Keratinocyte (primary cell): Measurements from ENCODE around the gene CD247. TPM values are rescaled to one million over a fixed set of nuclear protein-coding genes. Genes with fewer than 3 reads are reported as not detected.

Source experiments
- DNase-seq: peaks from one replicate; pipeline ENCODE4 v3.0.0-alpha.2; 2011; ENCODE audit warnings: low read depth, missing footprints, low spot score
- FAIRE-seq: peaks from 2 replicates; lab custom pipeline; 2011; peaks lifted over from hg19 to GRCh38; lab: Jason Lieb, UNC
- H2AFZ ChIP-seq: 2 replicates; pipeline ENCODE4 v1.6.0; 2012; ENCODE audit warnings: low read length, control low read depth, inconsistent platforms; ENCODE audit not compliant: control insufficient read depth
- H3K27ac ChIP-seq: 2 replicates; pipeline ENCODE4 v1.5.1; 2011; ENCODE audit warnings: low read length; ENCODE audit not compliant: control insufficient read depth, insufficient read depth
- H3K27me3 ChIP-seq: 3 replicates; pipeline ENCODE4 v1.6.0; 2011; ENCODE audit warnings: low read length; ENCODE audit not compliant: control insufficient read depth, insufficient read depth; ENCODE audit errors: extremely low read depth
- H3K36me3 ChIP-seq, 2 experiments: 2 replicates in 1 of 2; 3 replicates in 1 of 2; pipeline ENCODE4 v1.5.1; 2011; ENCODE audit warnings: low read length in 2 of 2, mild to moderate bottlenecking in 1 of 2; ENCODE audit not compliant: control insufficient read depth in 2 of 2, insufficient read depth in 2 of 2; ENCODE audit errors: extremely low read depth in 1 of 2
- H3K4me1 ChIP-seq: 3 replicates; pipeline ENCODE4 v1.5.1; 2011; ENCODE audit warnings: low read length; ENCODE audit not compliant: control insufficient read depth, insufficient read depth; ENCODE audit errors: extremely low read depth
- H3K4me2 ChIP-seq: 3 replicates; pipeline ENCODE4 v1.6.0; 2011; ENCODE audit warnings: low read depth, low read length; ENCODE audit not compliant: control insufficient read depth, insufficient read depth; ENCODE audit errors: extremely low read depth
- H3K4me3 ChIP-seq, 3 experiments: fragments of 200-600 bp in 1 of 3; sonication (generic) in 1 of 3; 2 replicates in 2 of 3; 3 replicates in 1 of 3; pipeline ENCODE4 v1.5.1; 2011 to 2016; ENCODE audit warnings: low read length in 3 of 3, mild to moderate bottlenecking in 3 of 3, control low read depth in 2 of 3, inconsistent platforms in 1 of 3, low read depth in 1 of 3, mixed read lengths in 1 of 3, mixed run types in 1 of 3, moderate library complexity in 1 of 3; ENCODE audit not compliant: control insufficient read depth in 2 of 3, insufficient read depth in 2 of 3; ENCODE audit errors: extremely low read depth in 1 of 3
- H3K79me2 ChIP-seq: 2 replicates; pipeline ENCODE4 v1.6.0; 2012; ENCODE audit warnings: low read length; ENCODE audit not compliant: control insufficient read depth, insufficient read depth
- H3K9ac ChIP-seq: 3 replicates; pipeline ENCODE4 v1.6.0; 2011; ENCODE audit warnings: low read length; ENCODE audit not compliant: control insufficient read depth, insufficient read depth; ENCODE audit errors: extremely low read depth
- H3K9me1 ChIP-seq: 3 replicates; pipeline ENCODE4 v1.6.0; 2011; ENCODE audit warnings: low read length; ENCODE audit not compliant: control insufficient read depth, insufficient read depth; ENCODE audit errors: extremely low read depth
- H3K9me3 ChIP-seq: 2 replicates; pipeline ENCODE4 v1.5.1; 2012; ENCODE audit warnings: low read depth, low read length; ENCODE audit not compliant: control insufficient read depth
- H4K20me1 ChIP-seq: 3 replicates; pipeline ENCODE4 v1.6.0; 2011; ENCODE audit warnings: low read length; ENCODE audit not compliant: control insufficient read depth, insufficient read depth; ENCODE audit errors: extremely low read depth
- CTCF ChIP-seq, 3 experiments: IDR thresholded peaks in 1 of 3; conservative IDR thresholded peaks in 1 of 3; optimal IDR thresholded peaks in 1 of 3; 2 replicates in 2 of 3; 3 replicates in 1 of 3; pipeline versions ENCODE3 to v1.5.1; 2011; ENCODE audit warnings: low read length in 3 of 3, mild to moderate bottlenecking in 3 of 3, moderate library complexity in 2 of 3, control low read depth in 1 of 3, inconsistent platforms in 1 of 3; ENCODE audit not compliant: insufficient read depth in 2 of 3; ENCODE audit errors: extremely low read depth in 1 of 3
- EZH2 ChIP-seq: IDR thresholded peaks from one replicate; pipeline ENCODE4 v1.6.1; 2012; ENCODE audit warnings: inconsistent platforms, mild to moderate bottlenecking, low read length, moderate library complexity
- dilution Hi-C: fragments of 300-500 bp; cut with MboI; formaldehyde crosslinking; loops from one replicate; pipeline ENCODE4 v1.7.0; 2020; ENCODE audit warnings: low sequenced_read_pairs; ENCODE audit not compliant: extremely low pct_ligation_motif_present
- polyA plus RNA-seq, 5 experiments: library from polyadenylated mRNA; depleted of rRNA in 3 of 5; stranded (reverse) in 3 of 5; stranded (forward) in 1 of 5; unstranded in 1 of 5; fragments of >200 nt; gene quantifications; 1 replicate in 1 of 5; 2 replicates in 3 of 5; 3 replicates in 1 of 5; pipeline versions ENCODE4 v1.2.1 to v1.2.3, GENCODE V29; 2011 to 2012; ENCODE audit warnings: missing spikeins in 2 of 5, low read depth in 1 of 5, low replicate concordance in 1 of 5

CD247 gene
- polyA plus RNA-seq, 1 donor (not counting 4 experiments of a cell fraction or from before 2014, with no cell fraction given): not detected

- no peak overlapping the region for H3K9ac ChIP-seq
- no peak overlapping the region for H3K4me3 ChIP-seq
These were observed 14.0 kb upstream of the CD247 start for GRCh38 chr1:167532375-167532774.

GRCh38 chr1:167529829-167530474 lies 11.6 kb upstream of the CD247 start:
- DNase-seq: no peak
- no peak overlapping the region for H3K27ac ChIP-seq
- no peak for FAIRE-seq

More at GRCh38 chr1:167532375-167532774, 14.0 kb upstream of the CD247 start:
- Histone ChIP-seq H2AFZ (no peak overlapping the region), H3K4me1 (peaks cover 7% of the 10 kb centered on the region), H3K4me2 (no peak overlapping the region), H3K79me2 (no peaks in the 10 kb centered on the region), H3K36me3 (no peaks in the 10 kb centered on the region), H4K20me1 (no peaks in the 10 kb centered on the region), H3K9me1 (no peaks in the 10 kb centered on the region), H3K9me3 (no peaks in the 10 kb centered on the region), H3K27ac (no peak overlapping the region), H3K27me3 (no peaks in the 10 kb centered on the region)
- DNase-seq (no peak), FAIRE-seq (no peak)
- dilution Hi-C loops: no loop called here
- TF ChIP-seq CTCF (optimal IDR thresholded peaks at IDR 0.05 in 1 of 3, IDR thresholded peaks at IDR 0.05 in 1 of 3, conservative IDR thresholded peaks at IDR 0.05 in 1 of 3; ENCODE audit: extremely low read depth in 1 of 3, insufficient read depth in 2 of 3, low read length in 3 of 3): no peak
- no peak for TF ChIP-seq EZH2

More at GRCh38 chr1:167529829-167530474, 11.6 kb upstream of the CD247 start:
- dilution Hi-C loops: no loop called here
- Histone ChIP-seq H3K4me3 (no peak overlapping the region), H3K9me1 (no peaks in the 10 kb centered on the region), H3K27me3 (no peaks in the 10 kb centered on the region), H2AFZ (no peak overlapping the region), H3K79me2 (no peaks in the 10 kb centered on the region), H3K9me3 (no peaks in the 10 kb centered on the region), H3K9ac (no peak overlapping the region), H3K4me1 (peaks cover 7% of the 10 kb centered on the region), H3K36me3 (no peaks in the 10 kb centered on the region), H4K20me1 (no peaks in the 10 kb centered on the region), H3K4me2 (no peak overlapping the region)
- no peak for TF ChIP-seq EZH2
- no peak for TF ChIP-seq CTCF (optimal IDR thresholded peaks at IDR 0.05 in 1 of 3, IDR thresholded peaks at IDR 0.05 in 1 of 3, conservative IDR thresholded peaks at IDR 0.05 in 1 of 3; ENCODE audit: extremely low read depth in 1 of 3, insufficient read depth in 2 of 3, low read length in 3 of 3)
